K562 treated with DMSO at 1 percent for 4 hours (cell line): ENCODE data around the gene EIF2S2. TPM values are rescaled to one million over a fixed set of nuclear protein-coding genes. Genes with fewer than 3 reads are reported as not detected.

Experiments
- total RNA-seq: library from RNA; unstranded; fragments of 300-600 nt; gene quantifications from 2 replicates; pipeline ENCODE4 v1.2.3, GENCODE V29; 2022; ENCODE audit not compliant: insufficient read depth

EIF2S2 gene, protein sequence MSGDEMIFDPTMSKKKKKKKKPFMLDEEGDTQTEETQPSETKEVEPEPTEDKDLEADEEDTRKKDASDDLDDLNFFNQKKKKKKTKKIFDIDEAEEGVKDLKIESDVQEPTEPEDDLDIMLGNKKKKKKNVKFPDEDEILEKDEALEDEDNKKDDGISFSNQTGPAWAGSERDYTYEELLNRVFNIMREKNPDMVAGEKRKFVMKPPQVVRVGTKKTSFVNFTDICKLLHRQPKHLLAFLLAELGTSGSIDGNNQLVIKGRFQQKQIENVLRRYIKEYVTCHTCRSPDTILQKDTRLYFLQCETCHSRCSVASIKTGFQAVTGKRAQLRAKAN
- 134 and 146 TPM in 2 replicates for total RNA-seq

DNA sequence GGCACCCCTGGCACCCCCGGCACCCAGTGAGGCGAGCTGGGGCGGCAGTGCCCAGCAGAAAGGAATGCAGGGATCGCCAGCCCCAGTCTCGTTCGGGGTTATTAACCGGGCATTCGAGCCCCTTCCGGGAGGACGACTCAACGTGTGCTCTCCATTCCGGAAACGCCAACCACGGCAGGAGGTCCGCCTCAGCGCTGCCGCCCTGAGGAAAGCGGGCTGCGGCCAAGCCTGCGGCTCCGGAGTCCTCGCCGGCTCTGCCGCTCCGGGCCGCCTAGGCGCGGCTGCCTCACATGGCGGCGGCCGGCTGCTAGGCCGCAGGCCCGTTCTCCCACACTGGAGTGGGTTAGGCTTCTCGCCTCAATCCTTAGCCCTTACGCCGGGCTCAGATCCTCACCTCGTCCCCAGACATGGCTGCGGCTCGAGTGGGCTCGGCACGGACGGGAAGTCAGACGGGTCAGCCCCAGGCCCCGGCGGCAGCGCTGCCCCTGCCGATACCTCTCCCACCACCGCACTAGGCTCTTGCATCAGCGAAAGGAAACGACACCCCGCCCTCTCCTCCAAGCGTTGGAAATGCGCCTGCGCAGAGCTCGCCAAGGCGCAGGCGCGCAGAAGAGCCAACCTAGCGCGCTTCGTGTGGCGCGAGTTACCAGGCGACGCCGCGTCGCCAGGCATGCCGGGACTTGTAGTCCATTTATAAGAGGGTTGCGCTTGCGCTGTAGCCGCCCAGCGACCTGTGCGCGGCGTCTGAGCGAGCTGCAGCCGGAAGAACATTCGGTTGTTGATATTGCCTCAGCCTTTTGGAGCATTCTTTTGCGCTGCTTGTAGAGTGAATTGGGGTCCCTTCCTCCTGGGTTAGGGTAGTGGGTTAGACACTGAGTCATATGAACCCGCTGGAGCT, at the start of gene EIF2S2:
Gene EIF2S2, minus strand, starts transcription at position 542 of the 898 bp plus-strand sequence. Its CDS starts 133 bp downstream, at position 409.

Other genes starting within 250 kb of the EIF2S2 start
- gene RALY, start 118.3 kb downstream of the EIF2S2 start, total RNA-seq = 218 and 247 TPM in 2 replicates
- gene ASIP, start 129.2 kb upstream of the EIF2S2 start, total RNA-seq = not detected in 2 replicates
- gene AHCY, start 191.1 kb upstream of the EIF2S2 start, total RNA-seq = 274 and 281 TPM in 2 replicates